Measurements from ENCODE around the gene UHRF2. TPM values are rescaled to one million over a fixed set of nuclear protein-coding genes. Genes with fewer than 3 reads are reported as not detected.
A peak's percentile ranks its signal among the peaks of the same experiment; 100 is the strongest.

Gene UHRF2
- total and polyA plus RNA-seq, 9 of the 15 experiments (the other 6 are each of a cell fraction or from before 2014, with no cell fraction given): 5.6 to 39.0 (median 20.1) TPM

DNA sequence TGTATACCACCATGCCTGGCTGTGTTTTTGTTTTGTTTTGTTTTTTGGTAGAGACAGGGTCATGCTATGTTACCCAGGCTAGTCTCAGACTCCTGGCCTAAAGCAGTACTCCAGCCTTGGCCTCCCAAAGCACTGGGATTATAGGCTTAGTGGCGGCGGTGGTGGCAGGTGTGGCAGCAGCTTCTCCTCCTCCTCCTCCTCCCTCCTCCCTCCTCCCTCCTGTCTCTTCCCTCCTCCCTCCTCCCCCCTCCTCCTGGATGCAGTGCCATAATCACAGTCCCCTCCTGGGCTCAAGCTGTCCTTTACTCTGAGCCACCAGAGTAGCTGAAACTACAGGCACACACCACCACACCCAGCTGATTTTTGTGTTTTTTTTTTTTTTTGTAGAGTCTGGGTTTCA is 71.2 kb downstream of the UHRF2 start:
- Histone ChIP-seq H3K9me3 (replicated peaks; ENCODE audit: control insufficient read depth, insufficient read depth, low read depth, low read length) (no peaks in the 10 kb centered on the region), H3K9me1 (ENCODE audit: control insufficient read depth, insufficient read depth, low read length) (no peaks in the 10 kb centered on the region), H4K20me1 (replicated peaks; ENCODE audit: control insufficient read depth, insufficient read depth, low read length) (no peaks in the 10 kb centered on the region), H3K4me2 (ENCODE audit: insufficient read depth, low read length) (no peak overlapping the region), H3K27ac (ENCODE audit: extremely low read depth, low read depth, low read length) (no peak overlapping the region), H3K79me2 (ENCODE audit: control insufficient read depth, insufficient read depth, low read length) (no peaks in the 10 kb centered on the region), H3K4me3 (no peak overlapping the region), H3K4me1 (replicated peaks in 1 of 2; ENCODE audit: control insufficient read depth in 2 of 2, insufficient read depth in 2 of 2, low read length in 2 of 2) (no peaks in the 10 kb centered on the region), H2AFZ (ENCODE audit: low read depth, low read length) (no peak overlapping the region), H3K36me3 (ENCODE audit: control insufficient read depth, insufficient read depth, low read length) (peaks cover 42% of the 10 kb centered on the region; the same call in 1 of the 3 replicates), H3K9ac (ENCODE audit: insufficient read depth in 1 of 2, low read depth in 2 of 2, low read length in 2 of 2) (no peak overlapping the region), H3K27me3 (ENCODE audit: control insufficient read depth in 2 of 2, insufficient read depth in 2 of 2, low read length in 2 of 2) (no peaks in the 10 kb centered on the region)
- CTCF ChIA-PET (ENCODE audit: low intra/inter-chr PET ratio): no interaction called here
- POLR2A ChIA-PET: interaction anchor here (0.9 kb wide), 2 partner anchors 41 to 79 kb away, joined by 3 read pairs; no protein-coding TSS in a partner anchor
- DNase-seq (ENCODE audit: extremely low read depth in 1 of 4, low spot score in 3 of 4): no peak
- intact Hi-C loops (cut with micrococcal nuclease): no loop called here
- FAIRE-seq: no peak
- WGBS (ENCODE audit: insufficient coverage, low coverage, missing lambda C conversion rate): no CpG with 5 or more reads among the region's 2 CpGs
- in situ Hi-C loops (cut with MboI): no loop called here
- ATAC-seq: no peak
- BruUV-seq (replicated peaks): no TSS peak
- peak; percentile 81 for TF ChIP-seq ZNF263 (CRISPR knock-in tag; IDR thresholded peaks at IDR 0.05; ENCODE audit: borderline replicate concordance)
- TF ChIP-seq ZNF444 (CRISPR knock-in tag; IDR thresholded peaks at IDR 0.05): no peak

DNA sequence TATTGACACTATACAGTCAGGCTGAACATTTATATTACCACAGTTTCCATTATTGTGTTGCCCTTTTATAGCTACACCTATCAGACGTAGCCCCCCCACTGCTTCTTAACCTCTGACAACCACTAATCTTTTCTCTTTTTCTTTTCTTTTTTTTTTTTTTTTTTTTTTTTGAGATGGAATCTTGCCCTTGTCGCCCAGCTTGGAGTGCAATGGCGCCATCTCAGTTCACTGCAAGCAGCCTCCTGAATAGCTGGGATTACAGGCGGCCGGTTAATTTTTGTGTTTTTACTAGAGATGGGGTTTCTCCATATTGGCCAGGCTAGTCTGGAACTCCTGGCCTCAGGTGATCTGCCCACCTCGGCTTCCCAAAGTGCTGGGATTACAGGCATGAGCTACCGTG is 75.4 kb downstream of the UHRF2 start:
- no TSS peak for BruUV-seq (replicated peaks)
- Histone ChIP-seq H3K27me3 (ENCODE audit: control insufficient read depth in 2 of 2, insufficient read depth in 2 of 2, low read length in 2 of 2) (no peaks in the 10 kb centered on the region), H3K4me2 (ENCODE audit: insufficient read depth, low read length) (no peak overlapping the region), H3K27ac (ENCODE audit: extremely low read depth, low read depth, low read length) (no peak overlapping the region), H3K36me3 (ENCODE audit: control insufficient read depth, insufficient read depth, low read length) (peaks cover 35% of the 10 kb centered on the region; the same call in 1 of the 3 replicates), H4K20me1 (replicated peaks; ENCODE audit: control insufficient read depth, insufficient read depth, low read length) (no peaks in the 10 kb centered on the region), H3K9ac (ENCODE audit: insufficient read depth in 1 of 2, low read depth in 2 of 2, low read length in 2 of 2) (no peak overlapping the region), H3K4me3 (no peak overlapping the region), H3K4me1 (replicated peaks in 1 of 2; ENCODE audit: control insufficient read depth in 2 of 2, insufficient read depth in 2 of 2, low read length in 2 of 2) (no peaks in the 10 kb centered on the region), H2AFZ (ENCODE audit: low read depth, low read length) (no peak overlapping the region), H3K9me3 (replicated peaks; ENCODE audit: control insufficient read depth, insufficient read depth, low read depth, low read length) (no peaks in the 10 kb centered on the region), H3K79me2 (ENCODE audit: control insufficient read depth, insufficient read depth, low read length) (no peaks in the 10 kb centered on the region), H3K9me1 (ENCODE audit: control insufficient read depth, insufficient read depth, low read length) (no peaks in the 10 kb centered on the region)
- no peak for ATAC-seq
- in situ Hi-C loops (cut with MboI): no loop called here
- ChIA-PET CTCF (ENCODE audit: low intra/inter-chr PET ratio) (no interaction called here), POLR2A (interaction anchor here (1.1 kb wide), 1 partner anchor 28 kb away, joined by 3 read pairs; no protein-coding TSS in a partner anchor)
- WGBS (ENCODE audit: insufficient coverage, low coverage, missing lambda C conversion rate): 82% methylated on average over 4 of the region's 7 CpGs
- DNase-seq (ENCODE audit: extremely low read depth in 1 of 4, low spot score in 3 of 4): no peak
- no peak for FAIRE-seq
- intact Hi-C loops (cut with micrococcal nuclease): no loop called here
- TF ChIP-seq ZBTB8A (IDR thresholded peaks at IDR 0.05; ENCODE audit: partially characterized antibody) (no peak), CHD4 (IDR thresholded peaks at IDR 0.05; ENCODE audit: insufficient read depth, insufficient replicate concordance, low read depth, low read length, poor library complexity, severe bottlenecking) (no peak), MTA2 (IDR thresholded peaks at IDR 0.05; ENCODE audit: low read depth) (no peak), ZNF384 (IDR thresholded peaks at IDR 0.05; ENCODE audit: low read depth, low read length) (peak; percentile 66), CTCF (IDR thresholded peaks at IDR 0.05 in 2 of 3, conservative IDR thresholded peaks at IDR 0.05 in 1 of 3; ENCODE audit: insufficient read depth in 2 of 3, low read depth in 1 of 3, low read length in 3 of 3) (0 out of 6 replicates have a peak, but pooled peaks of 1 of the 3 experiments have one; percentile 2), HNRNPK (IDR thresholded peaks at IDR 0.05; ENCODE audit: low read depth, low read length, poor library complexity, severe bottlenecking) (no peak), PML (IDR thresholded peaks at IDR 0.05; ENCODE audit: low read length) (no peak)
